Pancreas (tissue), 10 donors: ENCODE results near the gene ZNF280A. TPM values are rescaled to one million over a fixed set of nuclear protein-coding genes. Genes with fewer than 3 reads are reported as not detected.

Experiments used
- ATAC-seq, 4 donors: fragments of 200-7000 bp; cut with Tn5 transposase; one replicate each; pipeline versions ENCODE4 v1.8.0 to v1.9.1; 2020; ENCODE audit warnings: mild to moderate bottlenecking in 4 of 4, moderate library complexity in 4 of 4
- DNase-seq, 6 donors: peaks; one replicate each; pipeline ENCODE4 v3.0.0-alpha.2; 2020
- FAIRE-seq: peaks from 2 replicates; lab custom pipeline; 2012; peaks lifted over from hg19 to GRCh38; lab: Jason Lieb, UNC
- H3K27ac ChIP-seq, 4 donors: fragments of 200-600 bp; sonication (generic); 1 replicate in 3 of 4; 2 replicates in 1 of 4; pipeline versions ENCODE4 v1.5.0 to v1.8.0; 2020
- H3K27me3 ChIP-seq, 4 donors: fragments of 200-600 bp; one replicate each; pipeline ENCODE4 v1.8.0; 2021
- H3K36me3 ChIP-seq, 3 donors: fragments of 200-600 bp; sonication (generic) in 1 of 3; one replicate each; pipeline versions ENCODE4 v1.5.0 to v1.8.0; 2020 to 2021
- H3K4me1 ChIP-seq, 3 donors: fragments of 200-600 bp; one replicate each; pipeline ENCODE4 v1.8.0; 2021
- H3K4me3 ChIP-seq, 4 donors: fragments of 200-600 bp; sonication (generic) in 2 of 4; one replicate each; pipeline versions ENCODE4 v1.5.0 to v1.8.0; 2020 to 2021
- H3K9me3 ChIP-seq, 4 donors: fragments of 200-600 bp; one replicate each; pipeline ENCODE4 v1.8.0; 2021
- CTCF ChIP-seq, 4 donors: fragments of 200-600 bp; sonication (generic) in 3 of 4; IDR thresholded peaks; one replicate each; pipeline versions ENCODE4 v1.5.0 to v1.8.0; 2021; ENCODE audit warnings: antibody characterized with exemption in 4 of 4
- WGBS, 2 donors: extraction: QIAGEN DNeasy Blood & Tissue Kit; methylation state at CpG; one replicate each; pipeline ENCODE4 v1.1.7; 2013; 5-methylcytosine and 5-hydroxymethylcytosine counted together
- intact Hi-C, 3 donors: fragments of 100-400 bp; cut with DNase I; formaldehyde crosslinking; loops; one replicate each; pipeline versions ENCODE4 v1.11.1 to v1.14.2; 2022
- polyA plus RNA-seq, 2 donors: library from polyadenylated mRNA; stranded (reverse); fragments of 200-250 nt; gene quantifications; one replicate each; pipeline ENCODE4 v1.2.3, GENCODE V29; 2013
- total RNA-seq, 6 donors: library from RNA; stranded (reverse); fragmentation: NEBNext Ultra II Directional in 4 of 6; extraction: Animal tissue kit (Norgen Biotek cat#: 25700) in 4 of 6; gene quantifications; one replicate each; pipeline versions ENCODE4 v1.2.1 to v1.2.4, GENCODE V29; 2021 to 2023
- donor health status: healthy with polysubstance abuse.
- donor health status: DM: no; HTN: no; CAD: no; lungs with moderate emphysema.
- donor health status: DM: no; HTN: no; CAD: no.
- donor health status: control.
- donor health status: control.
- donor health status: Bipolar disorder and iron deficiency.
- donor health status: DM: yes; HTN: yes; CAD: no.
- donor health status: DM: no; HTN: no; CAD: no.
- donor health status: DM: no; HTN: no; CAD: no.
- donor health status: DM: yes; HTN: yes; CAD: no.

Gene ZNF280A
- total and polyA plus RNA-seq, 8 donors: not detected

- H3K27ac ChIP-seq: no peak overlapping the region
- H3K4me1 ChIP-seq: no peaks in the 10 kb centered on the region
- H3K9me3 ChIP-seq: no peaks in the 10 kb centered on the region
- intact Hi-C loops: no loop called here
- DNase-seq: no peak
- FAIRE-seq: no peak
- no peak for ATAC-seq
- WGBS, 2 donors: 73 to 88% methylated on average over 14 to 25 of the region's 25 CpGs
- no peaks in the 10 kb centered on the region for H3K27me3 ChIP-seq
- H3K36me3 ChIP-seq: no peaks in the 10 kb centered on the region
- no peak for TF ChIP-seq CTCF (IDR thresholded peaks at IDR 0.05)
- no peak overlapping the region for H3K4me3 ChIP-seq
These were observed 38.3 kb upstream of the ZNF280A start for GRCh38 chr22:22558071-22558971.

- DNase-seq: no peak
- intact Hi-C loops: no loop called here
These were observed 37.2 kb upstream of the ZNF280A start for GRCh38 chr22:22556995-22557925.

GRCh38 chr22:22556578-22556977, 36.5 kb upstream of the ZNF280A start:
- no peaks in the 10 kb centered on the region for H3K4me1 ChIP-seq
- 82 to 83% methylated on average over 14 of the region's 14 CpGs for WGBS, 2 donors
- no peak overlapping the region for H3K27ac ChIP-seq
- no peaks in the 10 kb centered on the region for H3K36me3 ChIP-seq
- no peak for FAIRE-seq
- TF ChIP-seq CTCF (IDR thresholded peaks at IDR 0.05): no peak
- no peak for ATAC-seq
- no peaks in the 10 kb centered on the region for H3K27me3 ChIP-seq
- DNase-seq: no peak
- H3K4me3 ChIP-seq: no peak overlapping the region
- no peaks in the 10 kb centered on the region for H3K9me3 ChIP-seq
- intact Hi-C loops: no loop called here

More at GRCh38 chr22:22556995-22557925, 37.2 kb upstream of the ZNF280A start:
- no peak for TF ChIP-seq CTCF (IDR thresholded peaks at IDR 0.05)
- no peaks in the 10 kb centered on the region for H3K4me1 ChIP-seq
- no peak overlapping the region for H3K27ac ChIP-seq
- no peaks in the 10 kb centered on the region for H3K9me3 ChIP-seq
- H3K36me3 ChIP-seq: no peaks in the 10 kb centered on the region
- H3K4me3 ChIP-seq: no peak overlapping the region
- FAIRE-seq: no peak
- no peaks in the 10 kb centered on the region for H3K27me3 ChIP-seq
- 85 to 88% methylated on average over 38 of the region's 38 CpGs for WGBS, 2 donors
- ATAC-seq: no peak

- FAIRE-seq (no peak), ATAC-seq (no peak), DNase-seq (no peak)
- Histone ChIP-seq H3K27ac (no peak overlapping the region), H3K9me3 (no peaks in the 10 kb centered on the region), H3K4me3 (no peak overlapping the region), H3K36me3 (no peaks in the 10 kb centered on the region), H3K4me1 (no peaks in the 10 kb centered on the region), H3K27me3 (no peaks in the 10 kb centered on the region)
- intact Hi-C loops: no loop called here
- TF ChIP-seq CTCF (IDR thresholded peaks at IDR 0.05): no peak
- 90 to 92% methylated on average over 9 of the region's 9 CpGs for WGBS, 2 donors
These were observed 35.5 kb upstream of the ZNF280A start for GRCh38 chr22:22555596-22555995.
